NCI-H2029 (cell line): Measurements from ENCODE around the gene GNA12.

ENCODE experiments used
- DNase-seq: peaks from one replicate; lab custom pipeline; 2025; lab: John Stamatoyannopoulos, UW

The GNA12 gene

GRCh38 chr7:2844153-2845033, at the start of gene GNA12:
TSS of gene GNA12 (minus strand) at chr7:2844308. CDS start at chr7:2844161, 147 bp downstream.
- peak; percentile 98 for DNase-seq

GRCh38 chr7:2893411-2893861, 49.3 kb upstream of the GNA12 start:
- DNase-seq = no peak

- DNase-seq = no peak
Measured at GRCh38 chr7:2892549-2892948, 48.4 kb upstream of the GNA12 start.

- no peak for DNase-seq
Measured at GRCh38 chr7:2887816-2888215, 43.7 kb upstream of the GNA12 start.

- peak; percentile 42 for DNase-seq
Measured at GRCh38 chr7:2886900-2887299, 42.8 kb upstream of the GNA12 start.

- DNase-seq = no peak
Measured at GRCh38 chr7:2886391-2886790, 42.3 kb upstream of the GNA12 start.

GRCh38 chr7:2884161-2884560, 40.1 kb upstream of the GNA12 start:
- no peak for DNase-seq

- no peak for DNase-seq
Measured at GRCh38 chr7:2883101-2883500, 39.0 kb upstream of the GNA12 start.

GRCh38 chr7:2882111-2882510, 38.0 kb upstream of the GNA12 start:
- DNase-seq = no peak

GRCh38 chr7:2880874-2881533, 36.9 kb upstream of the GNA12 start:
- DNase-seq = no peak

GRCh38 chr7:2880051-2880450, 35.9 kb upstream of the GNA12 start:
- DNase-seq = no peak

GRCh38 chr7:2879354-2879753, 35.2 kb upstream of the GNA12 start:
- no peak for DNase-seq

GRCh38 chr7:2878306-2878705, 34.2 kb upstream of the GNA12 start:
- no peak for DNase-seq

GRCh38 chr7:2876031-2876731, 32.1 kb upstream of the GNA12 start:
- DNase-seq = no peak

- peak; percentile 29 for DNase-seq
Measured at GRCh38 chr7:2873686-2874551, 29.8 kb upstream of the GNA12 start.

GRCh38 chr7:2873146-2873545, 29.0 kb upstream of the GNA12 start:
- DNase-seq = peak; percentile 58

- DNase-seq = no peak
Measured at GRCh38 chr7:2872296-2872874, 28.3 kb upstream of the GNA12 start.

- peak; percentile 56 for DNase-seq
Measured at GRCh38 chr7:2870471-2870931, 26.4 kb upstream of the GNA12 start.

GRCh38 chr7:2869981-2870380, 25.9 kb upstream of the GNA12 start:
- no peak for DNase-seq

GRCh38 chr7:2866601-2867000, 22.5 kb upstream of the GNA12 start:
- no peak for DNase-seq

- no peak for DNase-seq
Measured at GRCh38 chr7:2864999-2865670, 21.0 kb upstream of the GNA12 start.
